GM19463 (cell line): ENCODE results near the gene CT45A2.
"Not testable (repeated sequence)": the region's sequence is repeated elsewhere in the genome, so short reads cannot be mapped to it uniquely, and the experiment has no call there.

Experiments used
- ATAC-seq: cut with Tn5 transposase; IDR thresholded peaks from one replicate; pipeline ENCODE4 v1.9.1; 2021; ENCODE audit warnings: mild to moderate bottlenecking, moderate library complexity; ENCODE audit not compliant: unreplicated experiment

Gene CT45A2

GRCh38 chrX:135819912-135820311, at the start of gene CT45A2:
Gene CT45A2 (minus strand): TSS chrX:135820012. CDS start chrX:135816265, 3,747 bp downstream.
- not testable (repeated sequence) for ATAC-seq

- ATAC-seq: not testable (repeated sequence)
Measured at GRCh38 chrX:135854438-135854837, 34.6 kb upstream of the CT45A2 start, which contains the start of gene CT45A8. Gene CT45A8 (minus strand): TSS chrX:135854538. CDS start chrX:135850783, 3,755 bp downstream.

GRCh38 chrX:135837180-135837579, 17.4 kb upstream of the CT45A2 start, which contains the start of gene CT45A7:
Gene CT45A7 (minus strand): TSS chrX:135837280. CDS start chrX:135833533, 3,747 bp downstream.
- ATAC-seq: not testable (repeated sequence)

- not testable (repeated sequence) for ATAC-seq
Measured at GRCh38 chrX:135802687-135803086, 17.1 kb downstream of the CT45A2 start, which contains the start of gene CT45A6. Gene CT45A6 (minus strand): TSS chrX:135802787. CDS start chrX:135798993, 3,794 bp downstream.

DNA sequence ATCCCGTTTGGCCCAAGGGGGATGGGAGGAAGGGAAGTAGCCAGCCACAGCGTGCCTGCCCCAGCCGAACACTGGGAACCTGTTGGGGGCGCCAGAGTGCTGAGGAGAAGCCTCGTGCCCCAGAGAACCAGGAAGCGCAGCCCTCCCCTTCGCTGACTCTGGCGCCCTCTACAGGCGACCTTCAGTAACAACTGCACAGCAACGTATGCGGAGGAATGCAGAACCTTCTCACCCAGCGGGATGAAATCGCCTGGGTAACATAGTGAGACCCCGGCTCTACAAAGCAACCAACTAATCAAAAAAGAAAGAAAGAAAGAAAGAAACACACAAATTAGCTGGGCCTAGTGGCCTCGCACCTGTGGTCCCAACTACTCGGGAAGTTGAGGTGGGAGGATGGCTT, 34.4 kb downstream of the CT45A2 start, which contains the start of gene CT45A5:
Gene CT45A5, minus strand, starts transcription at position 101 of the 400 bp plus-strand sequence. CDS start 3,774 bp downstream, outside the sequence.
- ATAC-seq: not testable (repeated sequence)

DNA sequence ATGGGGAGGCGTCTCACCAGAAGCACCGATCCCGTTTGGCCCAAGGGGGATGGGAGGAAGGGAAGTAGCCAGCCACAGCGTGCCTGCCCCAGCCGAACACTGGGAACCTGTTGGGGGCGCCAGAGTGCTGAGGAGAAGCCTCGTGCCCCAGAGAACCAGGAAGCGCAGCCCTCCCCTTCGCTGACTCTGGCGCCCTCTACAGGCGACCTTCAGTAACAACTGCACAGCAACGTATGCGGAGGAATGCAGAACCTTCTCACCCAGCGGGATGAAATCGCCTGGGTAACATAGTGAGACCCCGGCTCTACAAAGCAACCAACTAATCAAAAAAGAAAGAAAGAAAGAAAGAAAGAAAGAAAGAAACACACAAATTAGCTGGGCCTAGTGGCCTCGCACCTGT, 51.7 kb downstream of the CT45A2 start, which contains the start of gene CT45A3:
Gene CT45A3, minus strand, starts transcription at position 101 of the 400 bp plus-strand sequence. CDS start 3,747 bp downstream, outside the sequence.
- ATAC-seq: not testable (repeated sequence)
